OCI-LY1 (cell line): ENCODE measurements around the gene SOX15.

Experiments used
- H2AFZ ChIP-seq: fragments of 200-600 bp; sonication (generic), shearing (Covaris generic); 2 replicates; pipeline ENCODE4 v1.6.0; 2014; ENCODE audit warnings: antibody characterized with exemption, mild to moderate bottlenecking, low read length
- H3F3A ChIP-seq: fragments of 200-600 bp; sonication (generic), shearing (Covaris generic); 2 replicates; pipeline ENCODE4 v1.6.0; 2014; ENCODE audit warnings: mild to moderate bottlenecking, antibody characterized with exemption, low read length, moderate library complexity; ENCODE audit not compliant: insufficient read depth
- H3K27ac ChIP-seq: fragments of 200-600 bp; sonication (generic); 2 replicates; pipeline ENCODE4 v1.5.1; 2014; ENCODE audit warnings: low read length, mixed run types, mild to moderate bottlenecking, low read depth; ENCODE audit not compliant: poor library complexity, severe bottlenecking
- H3K27me3 ChIP-seq: fragments of 200-600 bp; sonication (generic); 2 replicates; pipeline ENCODE4 v1.6.0; 2014; ENCODE audit warnings: antibody characterized with exemption, mild to moderate bottlenecking, low read length, moderate library complexity; ENCODE audit not compliant: insufficient read depth
- H3K36me3 ChIP-seq: fragments of 200-600 bp; sonication (generic); 2 replicates; pipeline ENCODE4 v1.6.1; 2014; ENCODE audit warnings: mild to moderate bottlenecking, antibody characterized with exemption, low read length, moderate library complexity, mixed read lengths; ENCODE audit not compliant: insufficient read depth
- H3K4me1 ChIP-seq: fragments of 200-600 bp; sonication (generic); 2 replicates; pipeline ENCODE4 v1.5.1; 2014; ENCODE audit warnings: mild to moderate bottlenecking, low read length, moderate library complexity; ENCODE audit not compliant: insufficient read depth, severe bottlenecking
- H3K4me2 ChIP-seq: fragments of 200-600 bp; sonication (generic), shearing (Covaris generic); 2 replicates; pipeline ENCODE4 v1.6.1; 2014; ENCODE audit warnings: low read length
- H3K4me3 ChIP-seq: fragments of 200-600 bp; sonication (generic); 2 replicates; pipeline ENCODE4 v1.5.1; 2014; ENCODE audit warnings: low read length, low read depth, mild to moderate bottlenecking, mixed read lengths; ENCODE audit not compliant: poor library complexity, severe bottlenecking
- H3K79me2 ChIP-seq: fragments of 200-600 bp; shearing (Covaris generic); 2 replicates; pipeline ENCODE4 v1.6.1; 2016; ENCODE audit warnings: mixed run types, low read length, mixed read lengths; ENCODE audit not compliant: insufficient read depth
- H3K9ac ChIP-seq: fragments of 200-600 bp; sonication (generic), shearing (Covaris generic); 2 replicates; pipeline ENCODE4 v1.6.1; 2014; ENCODE audit warnings: mild to moderate bottlenecking, low read length, mixed read lengths
- H3K9me2 ChIP-seq: fragments of 200-600 bp; sonication (generic), shearing (Covaris generic); 2 replicates; pipeline ENCODE4 v1.6.1; 2014; ENCODE audit warnings: low read depth, mild to moderate bottlenecking, low read length, mixed read lengths
- H3K9me3 ChIP-seq: fragments of 200-600 bp; shearing (Covaris generic); 2 replicates; pipeline ENCODE4 v1.6.1; 2014; ENCODE audit warnings: low read length, mixed read lengths
- H4K20me1 ChIP-seq: fragments of 200-600 bp; sonication (generic), shearing (Covaris generic); 2 replicates; pipeline ENCODE4 v1.6.0; 2016; ENCODE audit warnings: mild to moderate bottlenecking, low read length; ENCODE audit not compliant: insufficient read depth
- CTCF ChIP-seq: fragments of 200-600 bp; sonication (generic), shearing (Covaris generic); IDR thresholded peaks from 2 replicates; pipeline ENCODE4 v1.5.1; 2017; ENCODE audit warnings: mild to moderate bottlenecking, antibody characterized with exemption, low read length, moderate library complexity, mixed read lengths
- EZH2 ChIP-seq: fragments of 200-600 bp; sonication (generic), shearing (Covaris generic); IDR thresholded peaks from 2 replicates; pipeline ENCODE4 v1.8.0; 2017; ENCODE audit warnings: borderline replicate concordance, mixed run types, mild to moderate bottlenecking, antibody characterized with exemption, low read length, moderate library complexity, mixed read lengths

Gene SOX15

GRCh38 chr17:7589204-7589868 is 558 bp downstream of the SOX15 start:
- no peaks in the 10 kb centered on the region for H4K20me1 ChIP-seq
- TF ChIP-seq EZH2 (no peak), CTCF (peak; percentile 47)
- H3K9me2 ChIP-seq, result no peaks in the 10 kb centered on the region
- no peak overlapping the region for H2AFZ ChIP-seq
- no peaks in the 10 kb centered on the region for H3K27me3 ChIP-seq
- no peaks in the 10 kb centered on the region for H3K79me2 ChIP-seq
- no peak overlapping the region for H3K9ac ChIP-seq
- no peak overlapping the region for H3K27ac ChIP-seq
- no peaks in the 10 kb centered on the region for H3K9me3 ChIP-seq
- no peak overlapping the region for H3K4me2 ChIP-seq
- peaks cover 70% of the 10 kb centered on the region for H3K36me3 ChIP-seq
- H3K4me3 ChIP-seq, result no peak overlapping the region
- H3K4me1 ChIP-seq, result peaks cover 14% of the 10 kb centered on the region
- no peaks in the 10 kb centered on the region for H3F3A ChIP-seq

- no peak overlapping the region for H3K4me3 ChIP-seq
- H3F3A ChIP-seq, result no peaks in the 10 kb centered on the region
- H3K9me3 ChIP-seq, result no peaks in the 10 kb centered on the region
- no peak overlapping the region for H2AFZ ChIP-seq
- no peak overlapping the region for H3K9ac ChIP-seq
- no peaks in the 10 kb centered on the region for H3K9me2 ChIP-seq
- peaks cover 16% of the 10 kb centered on the region for H3K4me1 ChIP-seq
- no peak overlapping the region for H3K27ac ChIP-seq
- no peaks in the 10 kb centered on the region for H3K79me2 ChIP-seq
- H3K36me3 ChIP-seq, result peaks cover 63% of the 10 kb centered on the region
- no peak overlapping the region for H3K4me2 ChIP-seq
- H4K20me1 ChIP-seq, result no peaks in the 10 kb centered on the region
- no peaks in the 10 kb centered on the region for H3K27me3 ChIP-seq
- TF ChIP-seq EZH2 (no peak), CTCF (no peak)
These were observed 1.2 kb downstream of the SOX15 start for GRCh38 chr17:7588553-7589203.

- H3K4me2 ChIP-seq, result no peak overlapping the region
- TF ChIP-seq EZH2, result no peak
- TF ChIP-seq CTCF, result no peak
- no peak overlapping the region for H3K4me3 ChIP-seq
These were observed 2.3 kb downstream of the SOX15 start for GRCh38 chr17:7587420-7588151.

More at GRCh38 chr17:7587420-7588151, 2.3 kb downstream of the SOX15 start:
- Histone ChIP-seq H3K27me3 (no peaks in the 10 kb centered on the region), H3K79me2 (no peaks in the 10 kb centered on the region), H2AFZ (no peak overlapping the region), H3K9me2 (no peaks in the 10 kb centered on the region), H3K9me3 (no peaks in the 10 kb centered on the region), H3K36me3 (peaks cover 55% of the 10 kb centered on the region; the same call in 1 of the 2 replicates), H3F3A (no peaks in the 10 kb centered on the region), H3K9ac (no peak overlapping the region), H3K27ac (no peak overlapping the region), H4K20me1 (no peaks in the 10 kb centered on the region), H3K4me1 (peaks cover 25% of the 10 kb centered on the region)
